ENCODE measurements around the gene PRMT9. TPM values are rescaled to one million over a fixed set of nuclear protein-coding genes. Genes with fewer than 3 reads are reported as not detected.

PRMT9 gene
- total and polyA plus RNA-seq, 10 of the 15 experiments (the other 5 are each of a cell fraction or from before 2014, with no cell fraction given): 4.1 to 11.8 (median 7.6) TPM

DNA sequence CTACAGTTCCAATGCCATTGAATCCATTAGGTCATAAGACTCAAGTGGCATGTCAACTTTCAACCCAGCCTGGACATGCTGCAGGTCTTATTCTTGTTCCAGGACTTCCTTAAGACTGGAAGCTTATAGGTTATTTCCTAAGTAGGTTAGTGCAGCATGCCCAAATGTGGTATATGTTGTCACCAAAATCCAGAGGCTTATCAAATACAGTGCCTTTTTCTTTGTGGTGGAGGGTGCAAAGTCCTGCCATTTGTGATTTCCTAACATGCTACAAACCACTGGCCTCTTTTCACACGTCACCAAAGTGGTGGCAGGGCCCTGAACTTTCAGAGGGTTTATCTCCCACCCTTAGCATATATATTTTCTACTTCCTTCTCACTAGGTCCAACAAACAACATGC lies 76.5 kb downstream of the PRMT9 start (continued):
- TF ChIP-seq, protein P1, sequence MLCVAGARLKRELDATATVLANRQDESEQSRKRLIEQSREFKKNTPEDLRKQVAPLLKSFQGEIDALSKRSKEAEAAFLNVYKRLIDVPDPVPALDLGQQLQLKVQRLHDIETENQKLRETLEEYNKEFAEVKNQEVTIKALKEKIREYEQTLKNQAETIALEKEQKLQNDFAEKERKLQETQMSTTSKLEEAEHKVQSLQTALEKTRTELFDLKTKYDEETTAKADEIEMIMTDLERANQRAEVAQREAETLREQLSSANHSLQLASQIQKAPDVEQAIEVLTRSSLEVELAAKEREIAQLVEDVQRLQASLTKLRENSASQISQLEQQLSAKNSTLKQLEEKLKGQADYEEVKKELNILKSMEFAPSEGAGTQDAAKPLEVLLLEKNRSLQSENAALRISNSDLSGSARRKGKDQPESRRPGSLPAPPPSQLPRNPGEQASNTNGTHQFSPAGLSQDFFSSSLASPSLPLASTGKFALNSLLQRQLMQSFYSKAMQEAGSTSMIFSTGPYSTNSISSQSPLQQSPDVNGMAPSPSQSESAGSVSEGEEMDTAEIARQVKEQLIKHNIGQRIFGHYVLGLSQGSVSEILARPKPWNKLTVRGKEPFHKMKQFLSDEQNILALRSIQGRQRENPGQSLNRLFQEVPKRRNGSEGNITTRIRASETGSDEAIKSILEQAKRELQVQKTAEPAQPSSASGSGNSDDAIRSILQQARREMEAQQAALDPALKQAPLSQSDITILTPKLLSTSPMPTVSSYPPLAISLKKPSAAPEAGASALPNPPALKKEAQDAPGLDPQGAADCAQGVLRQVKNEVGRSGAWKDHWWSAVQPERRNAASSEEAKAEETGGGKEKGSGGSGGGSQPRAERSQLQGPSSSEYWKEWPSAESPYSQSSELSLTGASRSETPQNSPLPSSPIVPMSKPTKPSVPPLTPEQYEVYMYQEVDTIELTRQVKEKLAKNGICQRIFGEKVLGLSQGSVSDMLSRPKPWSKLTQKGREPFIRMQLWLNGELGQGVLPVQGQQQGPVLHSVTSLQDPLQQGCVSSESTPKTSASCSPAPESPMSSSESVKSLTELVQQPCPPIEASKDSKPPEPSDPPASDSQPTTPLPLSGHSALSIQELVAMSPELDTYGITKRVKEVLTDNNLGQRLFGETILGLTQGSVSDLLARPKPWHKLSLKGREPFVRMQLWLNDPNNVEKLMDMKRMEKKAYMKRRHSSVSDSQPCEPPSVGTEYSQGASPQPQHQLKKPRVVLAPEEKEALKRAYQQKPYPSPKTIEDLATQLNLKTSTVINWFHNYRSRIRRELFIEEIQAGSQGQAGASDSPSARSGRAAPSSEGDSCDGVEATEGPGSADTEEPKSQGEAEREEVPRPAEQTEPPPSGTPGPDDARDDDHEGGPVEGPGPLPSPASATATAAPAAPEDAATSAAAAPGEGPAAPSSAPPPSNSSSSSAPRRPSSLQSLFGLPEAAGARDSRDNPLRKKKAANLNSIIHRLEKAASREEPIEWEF (IDR thresholded peaks at IDR 0.05; ENCODE audit: insufficient replicate concordance, low read depth, low read length): no peak
- no peak for TF ChIP-seq ZSCAN29 (IDR thresholded peaks at IDR 0.05)
- no peak for TF ChIP-seq ATF7 (IDR thresholded peaks at IDR 0.05; ENCODE audit: low read depth)
- TF ChIP-seq, protein P2, sequence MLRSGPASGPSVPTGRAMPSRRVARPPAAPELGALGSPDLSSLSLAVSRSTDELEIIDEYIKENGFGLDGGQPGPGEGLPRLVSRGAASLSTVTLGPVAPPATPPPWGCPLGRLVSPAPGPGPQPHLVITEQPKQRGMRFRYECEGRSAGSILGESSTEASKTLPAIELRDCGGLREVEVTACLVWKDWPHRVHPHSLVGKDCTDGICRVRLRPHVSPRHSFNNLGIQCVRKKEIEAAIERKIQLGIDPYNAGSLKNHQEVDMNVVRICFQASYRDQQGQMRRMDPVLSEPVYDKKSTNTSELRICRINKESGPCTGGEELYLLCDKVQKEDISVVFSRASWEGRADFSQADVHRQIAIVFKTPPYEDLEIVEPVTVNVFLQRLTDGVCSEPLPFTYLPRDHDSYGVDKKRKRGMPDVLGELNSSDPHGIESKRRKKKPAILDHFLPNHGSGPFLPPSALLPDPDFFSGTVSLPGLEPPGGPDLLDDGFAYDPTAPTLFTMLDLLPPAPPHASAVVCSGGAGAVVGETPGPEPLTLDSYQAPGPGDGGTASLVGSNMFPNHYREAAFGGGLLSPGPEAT (IDR thresholded peaks at IDR 0.05; ENCODE audit: low read depth): no peak
- TF ChIP-seq GATAD2B (conservative IDR thresholded peaks at IDR 0.05; ENCODE audit: low read depth): no peak
- TF ChIP-seq ZNF274 (IDR thresholded peaks at IDR 0.05; ENCODE audit: insufficient read depth, insufficient read length): no peak
- TF ChIP-seq, protein P3, sequence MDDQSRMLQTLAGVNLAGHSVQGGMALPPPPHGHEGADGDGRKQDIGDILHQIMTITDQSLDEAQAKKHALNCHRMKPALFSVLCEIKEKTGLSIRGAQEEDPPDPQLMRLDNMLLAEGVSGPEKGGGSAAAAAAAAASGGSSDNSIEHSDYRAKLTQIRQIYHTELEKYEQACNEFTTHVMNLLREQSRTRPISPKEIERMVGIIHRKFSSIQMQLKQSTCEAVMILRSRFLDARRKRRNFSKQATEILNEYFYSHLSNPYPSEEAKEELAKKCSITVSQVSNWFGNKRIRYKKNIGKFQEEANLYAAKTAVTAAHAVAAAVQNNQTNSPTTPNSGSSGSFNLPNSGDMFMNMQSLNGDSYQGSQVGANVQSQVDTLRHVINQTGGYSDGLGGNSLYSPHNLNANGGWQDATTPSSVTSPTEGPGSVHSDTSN (IDR thresholded peaks at IDR 0.05; ENCODE audit: insufficient replicate concordance, low read depth, low read length): no peak
- no peak for TF ChIP-seq RFX5 (IDR thresholded peaks at IDR 0.05; ENCODE audit: low read depth, low read length)
- TF ChIP-seq MTA2 (IDR thresholded peaks at IDR 0.05; ENCODE audit: low read depth): no peak

All from GM12878 (cell line).